Stimulated activated CD4-positive, alpha-beta T cell treated with anti-CD3 and anti-CD28 coated beads, Interleukin-1b, Interleukin-23, amount 100 ng/mL, for 24 hours (primary cell): ENCODE measurements around the gene DLGAP1.
A peak's percentile ranks its signal among the peaks of the same experiment; 100 is the strongest.

Experiments
- DNase-seq, 4 experiments: peaks; one replicate each; pipeline ENCODE4 v3.0.0-alpha.2; 2020; ENCODE audit warnings: low read depth in 4 of 4, low spot score in 1 of 4

DLGAP1 gene

DNA sequence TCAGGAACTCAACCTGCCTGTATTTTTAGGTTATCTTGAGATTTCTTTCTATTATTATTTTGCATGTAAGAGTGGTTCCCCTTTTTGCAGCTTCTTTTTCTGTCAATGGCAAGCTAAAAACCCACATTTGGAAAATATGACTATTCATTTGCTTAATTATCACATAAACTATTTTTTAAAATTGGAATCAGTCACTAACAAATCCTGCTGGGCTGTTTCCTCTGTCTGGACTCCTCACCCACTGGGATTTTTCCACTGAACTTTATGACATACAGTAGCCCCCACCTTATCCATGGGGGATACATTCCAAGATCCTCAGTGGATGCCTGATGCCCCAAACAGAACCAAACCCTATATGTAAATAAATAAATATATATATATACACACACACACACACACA, 447.3 kb downstream of the DLGAP1 start:
- no peak for DNase-seq

- no peak for DNase-seq
Measured at GRCh38 chr18:4004183-4004829, 450.8 kb downstream of the DLGAP1 start.

DNA sequence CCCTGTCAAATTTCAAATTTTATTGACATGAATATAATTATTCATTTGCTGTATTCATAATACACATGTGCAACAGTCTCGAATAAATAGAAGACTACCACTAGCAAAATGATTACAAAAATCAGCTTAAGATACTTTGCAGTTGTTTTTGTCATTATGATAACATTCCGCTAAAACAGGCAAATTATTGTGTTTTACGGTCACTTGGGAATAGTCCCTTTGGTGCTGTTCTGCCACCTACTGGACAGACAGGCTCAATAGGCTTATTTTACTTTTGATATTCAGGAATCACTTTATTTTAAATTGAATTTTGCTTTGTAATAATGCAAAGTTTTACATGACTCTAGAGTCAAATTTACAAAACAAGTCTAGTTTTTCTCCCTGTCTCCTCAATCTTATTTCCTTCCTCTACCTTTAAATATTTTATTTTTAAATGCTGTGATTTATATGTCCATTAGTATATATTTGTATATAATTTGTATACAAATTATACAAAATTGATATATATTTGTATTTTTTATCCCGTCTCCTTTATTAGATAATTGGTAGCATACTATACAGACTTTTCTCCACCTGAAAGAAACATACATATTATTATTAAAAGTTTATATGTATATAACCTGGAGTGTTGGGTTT, 456.3 kb downstream of the DLGAP1 start:
- no peak for DNase-seq

- peak; percentile 24 to 39 (median 30) for DNase-seq
Measured at GRCh38 chr18:3995476-3996102, 459.5 kb downstream of the DLGAP1 start.

DNA sequence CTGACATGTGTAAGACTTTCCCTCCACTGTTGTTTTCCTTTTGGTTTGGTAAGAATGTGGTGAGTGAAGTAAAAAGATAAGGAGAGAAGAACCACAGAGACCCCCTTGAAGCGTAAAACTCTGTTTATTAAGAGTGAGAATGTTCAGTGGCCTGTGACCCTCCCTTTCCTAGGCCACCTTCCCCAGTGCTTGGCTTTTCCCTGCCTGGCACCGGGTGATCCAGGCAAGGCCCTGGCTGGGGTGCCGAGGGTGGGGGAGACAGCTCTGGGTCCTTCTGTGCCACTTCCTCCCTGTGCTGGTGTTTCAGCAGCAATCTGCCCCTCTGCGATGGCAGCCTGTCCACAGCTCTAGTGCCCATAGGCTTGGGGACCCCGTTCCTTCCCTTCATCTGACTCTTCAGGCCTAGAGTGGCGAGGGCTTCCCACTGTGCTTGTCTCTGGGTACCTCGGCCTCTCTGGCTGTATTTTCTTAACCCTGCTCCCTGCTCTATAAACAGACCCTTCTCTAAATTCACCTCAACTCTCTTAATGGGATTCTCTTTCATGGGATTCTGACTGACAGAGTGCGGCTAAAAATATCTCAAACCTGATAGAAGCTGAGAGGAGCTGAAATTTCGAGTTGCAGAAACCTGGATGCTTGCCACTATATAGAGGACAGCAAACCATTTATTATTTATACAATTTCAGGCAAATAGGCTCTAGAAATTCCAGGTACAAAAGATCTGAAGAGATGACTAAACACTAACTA, 461.0 kb downstream of the DLGAP1 start:
- no peak for DNase-seq

- DNase-seq = no peak
Measured at GRCh38 chr18:3985664-3986063, 469.4 kb downstream of the DLGAP1 start.

DNA sequence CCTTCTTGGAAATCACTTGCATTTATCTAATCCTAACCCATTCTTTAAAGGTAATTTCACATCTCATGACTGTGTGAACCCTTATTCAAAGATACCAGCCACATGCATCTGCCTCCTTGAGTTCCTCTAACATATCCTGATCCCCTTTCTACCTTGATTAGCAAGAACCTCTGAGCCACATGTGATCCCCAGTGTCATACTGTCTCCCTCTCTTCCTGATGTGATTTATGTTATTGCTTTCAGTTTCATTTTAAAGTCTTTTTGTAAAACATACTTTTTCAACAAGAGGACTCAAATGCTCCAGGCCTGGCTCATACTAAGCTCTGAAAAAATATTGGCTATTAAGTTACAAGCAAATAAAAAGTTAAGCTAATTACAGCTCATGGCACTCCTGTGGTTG, 470.1 kb downstream of the DLGAP1 start:
- DNase-seq = no peak

DNA sequence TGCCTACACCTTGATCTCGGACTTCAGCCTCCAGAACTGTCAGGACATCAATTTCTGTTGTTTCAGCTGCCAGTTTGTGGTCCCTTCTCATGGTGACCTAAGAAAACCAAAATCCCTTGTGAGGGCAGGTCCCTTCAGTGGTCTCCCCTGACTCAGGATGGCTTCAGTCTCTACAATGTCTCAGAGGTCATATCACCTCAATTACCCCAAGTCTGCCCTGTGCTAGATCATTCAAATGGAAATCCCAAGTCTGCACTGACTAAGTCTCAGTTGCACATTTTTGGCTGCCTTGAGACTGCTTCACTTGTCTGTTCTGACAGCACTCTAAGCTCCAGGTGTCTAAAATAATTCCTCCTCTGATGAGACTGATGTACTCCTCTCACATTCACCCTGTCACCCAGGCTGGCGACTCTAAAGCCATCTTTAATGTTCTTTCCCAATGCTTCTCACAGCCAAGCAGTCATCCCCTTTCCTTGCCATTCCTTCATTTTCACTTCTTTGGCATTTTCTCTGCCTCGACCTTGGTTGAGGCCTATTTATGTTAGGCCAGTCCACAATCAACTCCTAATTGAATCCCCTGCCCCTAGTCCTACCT, 470.8 kb downstream of the DLGAP1 start:
- no peak for DNase-seq

GRCh38 chr18:3983351-3983969, 471.6 kb downstream of the DLGAP1 start:
- DNase-seq = no peak

DNA sequence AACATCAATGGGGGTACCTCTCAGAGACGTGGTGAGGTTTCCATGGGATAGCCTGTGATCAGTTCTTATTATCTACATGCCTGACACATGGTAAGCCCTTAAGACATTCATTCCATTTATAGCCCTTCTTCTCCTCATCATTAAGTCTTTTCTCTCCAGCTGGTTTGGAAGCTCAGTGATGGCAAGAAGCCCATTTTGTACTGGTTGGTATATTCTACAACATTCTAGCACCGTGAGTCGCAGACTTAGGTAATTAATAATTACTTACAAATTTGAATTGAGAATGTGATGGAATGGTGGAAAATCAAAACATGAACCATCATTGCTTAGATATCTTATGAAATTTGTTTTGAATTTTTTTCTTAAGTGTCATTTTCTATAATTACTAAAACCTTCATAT, 472.6 kb downstream of the DLGAP1 start:
- DNase-seq = no peak

DNA sequence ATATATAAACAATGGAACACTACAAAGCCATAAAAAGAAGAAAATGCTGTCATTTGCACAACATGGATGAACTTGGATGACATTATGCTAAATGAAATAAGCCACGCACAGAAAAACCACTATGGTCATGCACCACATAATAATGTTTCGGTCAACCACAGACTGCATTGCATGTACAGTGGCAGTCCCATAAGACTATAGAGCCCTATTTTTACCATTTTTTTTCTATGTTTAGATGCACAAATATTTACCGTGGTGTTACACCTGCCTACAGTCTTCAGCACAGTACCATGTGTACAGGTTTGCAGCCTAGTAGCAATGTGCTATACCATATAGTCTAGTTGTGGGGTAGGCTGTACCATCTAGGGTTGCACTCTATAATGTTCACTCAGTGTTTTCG, 476.1 kb downstream of the DLGAP1 start:
- DNase-seq = no peak

DNA sequence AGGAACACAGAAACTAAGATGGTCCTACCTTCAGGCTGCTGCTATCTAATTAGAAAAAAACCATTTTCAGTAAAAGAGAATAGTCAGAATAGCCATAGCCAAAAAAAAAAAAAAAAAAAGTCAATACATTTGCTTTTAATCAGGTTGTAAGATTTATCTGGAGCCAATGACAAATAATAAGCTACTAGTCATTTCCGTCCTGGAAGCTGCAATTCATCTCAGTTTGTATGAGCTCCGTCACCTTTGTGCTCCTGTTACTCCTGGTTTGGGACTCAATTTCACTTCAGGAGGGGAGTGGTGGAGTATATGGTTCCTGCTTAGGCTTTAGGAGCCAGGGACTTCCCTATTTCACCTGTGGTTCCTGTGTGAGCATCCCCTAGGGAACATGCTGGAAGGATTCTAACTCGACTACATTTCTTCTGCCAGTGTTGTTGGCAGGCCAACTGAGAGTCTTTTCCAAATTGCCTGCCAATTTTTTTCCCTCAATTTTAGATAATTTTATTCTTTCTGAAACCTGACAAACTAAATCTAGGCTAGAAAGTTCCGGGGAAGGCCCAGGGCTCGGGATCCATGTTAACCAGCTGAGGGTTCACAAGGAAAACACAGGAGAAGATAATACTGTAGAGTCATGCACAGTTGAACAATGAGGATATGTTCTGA, 481.8 kb downstream of the DLGAP1 start:
- DNase-seq = no peak

DNA sequence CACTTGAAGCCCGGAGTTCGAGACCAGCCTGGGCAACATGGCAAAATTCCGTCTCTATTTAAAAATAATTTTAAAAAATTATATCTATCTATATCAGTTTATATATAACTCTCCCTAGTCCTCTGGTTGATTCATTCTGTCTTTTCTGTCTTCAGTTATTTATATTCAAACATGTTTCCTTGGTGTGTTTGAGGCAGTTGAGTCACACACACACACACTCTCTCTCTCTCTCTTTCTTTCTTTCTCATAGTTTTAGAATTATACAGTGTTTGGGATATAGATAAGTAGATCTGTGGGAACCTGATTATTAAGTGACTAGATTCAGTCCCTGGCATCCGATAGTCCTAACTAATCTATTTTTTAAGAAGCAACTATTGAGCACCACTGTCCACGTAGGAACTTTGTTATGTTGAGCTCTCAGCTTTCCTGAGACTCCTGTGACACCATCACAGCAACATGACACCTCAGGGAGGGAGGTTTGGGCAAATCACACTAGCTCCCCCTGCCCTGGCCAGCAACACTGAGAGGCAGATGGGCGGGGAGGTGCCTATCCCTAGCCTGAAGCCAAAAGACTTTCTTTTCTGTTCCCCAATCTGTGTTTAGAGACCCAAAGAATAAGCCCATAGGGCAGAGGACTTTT, 482.7 kb downstream of the DLGAP1 start:
- DNase-seq = no peak

GRCh38 chr18:3970929-3971328, 484.2 kb downstream of the DLGAP1 start:
- no peak for DNase-seq

GRCh38 chr18:3967359-3968180, 487.5 kb downstream of the DLGAP1 start:
- DNase-seq = no peak

GRCh38 chr18:3966642-3967358, 488.3 kb downstream of the DLGAP1 start:
- no peak for DNase-seq

GRCh38 chr18:3966246-3966641, 488.9 kb downstream of the DLGAP1 start:
- no peak for DNase-seq

- DNase-seq = no peak
Measured at GRCh38 chr18:3960977-3961376, 494.1 kb downstream of the DLGAP1 start.

- no peak for DNase-seq
Measured at GRCh38 chr18:3960142-3960541, 495.0 kb downstream of the DLGAP1 start.
